Activated naive CD4-positive, alpha-beta T cell treated with anti-CD3 and anti-CD28 coated beads, Interleukin-2, amount 10 ng/mL, durations not matched to agents 7 days and 5 days (primary cell): Measurements from ENCODE around the gene IL17REL.

Experiments used
- CTCF ChIA-PET: fragments of 350-600 bp; sonication (Branson Sonifier 250); formaldehyde crosslinking; loops from one replicate; lab custom pipeline; 2021; ENCODE audit warnings: antibody characterized with exemption; lab: Charles Lee
- DNase-seq: peaks from one replicate; pipeline ENCODE4 v3.0.0-alpha.2; 2020
- H3K27ac Mint-ChIP-seq: one replicate; pipeline ENCODE4 v1.8.0; 2021; ENCODE audit warnings: mild to moderate bottlenecking, moderate library complexity, mixed read lengths
- H3K27me3 Mint-ChIP-seq: one replicate; pipeline ENCODE4 v1.8.0; 2021; ENCODE audit warnings: mild to moderate bottlenecking, mixed read lengths
- H3K36me3 Mint-ChIP-seq: one replicate; pipeline ENCODE4 v1.8.0; 2021; ENCODE audit warnings: mixed read lengths
- H3K4me1 Mint-ChIP-seq: one replicate; pipeline ENCODE4 v1.8.0; 2021; ENCODE audit warnings: mixed read lengths
- H3K4me3 Mint-ChIP-seq: one replicate; pipeline ENCODE4 v1.8.0; 2021; ENCODE audit warnings: mild to moderate bottlenecking, moderate library complexity, mixed read lengths
- H3K9me3 Mint-ChIP-seq: one replicate; pipeline ENCODE4 v1.8.0; 2021; ENCODE audit warnings: mixed read lengths

IL17REL gene

GRCh38 chr22:50049299-50050195, 37.0 kb upstream of the IL17REL start:
- no peaks in the 10 kb centered on the region for H3K36me3 Mint-ChIP-seq
- CTCF ChIA-PET: no interaction called here
- H3K9me3 Mint-ChIP-seq: peaks cover 7% of the 10 kb centered on the region
- peaks cover 4% of the 10 kb centered on the region for H3K4me1 Mint-ChIP-seq
- H3K27me3 Mint-ChIP-seq: peaks cover 21% of the 10 kb centered on the region
- no peak for DNase-seq
- no peak overlapping the region for H3K27ac Mint-ChIP-seq
- no peak overlapping the region for H3K4me3 Mint-ChIP-seq

GRCh38 chr22:50048836-50049235, 36.3 kb upstream of the IL17REL start:
- CTCF ChIA-PET: no interaction called here
- Mint-ChIP-seq H3K27ac (no peak overlapping the region), H3K27me3 (peaks cover 22% of the 10 kb centered on the region), H3K9me3 (peaks cover 6% of the 10 kb centered on the region), H3K4me3 (no peak overlapping the region), H3K4me1 (peaks cover 6% of the 10 kb centered on the region), H3K36me3 (no peaks in the 10 kb centered on the region)
- DNase-seq: no peak

GRCh38 chr22:50048061-50048765, 35.6 kb upstream of the IL17REL start:
- Mint-ChIP-seq H3K27ac (no peak overlapping the region), H3K4me3 (no peak overlapping the region), H3K9me3 (peaks cover 1% of the 10 kb centered on the region), H3K4me1 (peaks cover 6% of the 10 kb centered on the region), H3K27me3 (peaks cover 26% of the 10 kb centered on the region), H3K36me3 (no peaks in the 10 kb centered on the region)
- no peak for DNase-seq
- CTCF ChIA-PET: no interaction called here

GRCh38 chr22:50047346-50047745, 34.8 kb upstream of the IL17REL start:
- no peaks in the 10 kb centered on the region for H3K9me3 Mint-ChIP-seq
- peaks cover 6% of the 10 kb centered on the region for H3K4me1 Mint-ChIP-seq
- H3K36me3 Mint-ChIP-seq: no peaks in the 10 kb centered on the region
- no peak overlapping the region for H3K4me3 Mint-ChIP-seq
- peaks cover 30% of the 10 kb centered on the region for H3K27me3 Mint-ChIP-seq
- CTCF ChIA-PET: no interaction called here
- no peak overlapping the region for H3K27ac Mint-ChIP-seq
- no peak for DNase-seq

GRCh38 chr22:50046481-50047245, 34.1 kb upstream of the IL17REL start:
- Mint-ChIP-seq H3K9me3 (no peaks in the 10 kb centered on the region), H3K4me1 (peaks cover 6% of the 10 kb centered on the region), H3K4me3 (no peak overlapping the region), H3K27ac (no peak overlapping the region), H3K36me3 (no peaks in the 10 kb centered on the region), H3K27me3 (peaks cover 33% of the 10 kb centered on the region)
- CTCF ChIA-PET: no interaction called here
- DNase-seq: no peak

GRCh38 chr22:50046019-50046415, 33.5 kb upstream of the IL17REL start:
- H3K36me3 Mint-ChIP-seq: no peaks in the 10 kb centered on the region
- no peak overlapping the region for H3K4me3 Mint-ChIP-seq
- H3K27ac Mint-ChIP-seq: no peak overlapping the region
- no peaks in the 10 kb centered on the region for H3K9me3 Mint-ChIP-seq
- no peak for DNase-seq
- H3K4me1 Mint-ChIP-seq: peaks cover 6% of the 10 kb centered on the region
- CTCF ChIA-PET: no interaction called here
- peaks cover 38% of the 10 kb centered on the region for H3K27me3 Mint-ChIP-seq

- peaks cover 6% of the 10 kb centered on the region for H3K4me1 Mint-ChIP-seq
- no peak overlapping the region for H3K4me3 Mint-ChIP-seq
- H3K27ac Mint-ChIP-seq: no peak overlapping the region
- DNase-seq: no peak
- H3K36me3 Mint-ChIP-seq: no peaks in the 10 kb centered on the region
- CTCF ChIA-PET: no interaction called here
- H3K27me3 Mint-ChIP-seq: peaks cover 38% of the 10 kb centered on the region
- H3K9me3 Mint-ChIP-seq: no peaks in the 10 kb centered on the region
Measured at GRCh38 chr22:50045211-50046018, 32.9 kb upstream of the IL17REL start.

GRCh38 chr22:50044485-50045118, 32.0 kb upstream of the IL17REL start:
- Mint-ChIP-seq H3K27me3 (peaks cover 45% of the 10 kb centered on the region), H3K27ac (no peak overlapping the region), H3K9me3 (no peaks in the 10 kb centered on the region), H3K4me3 (no peak overlapping the region), H3K4me1 (peaks cover 6% of the 10 kb centered on the region), H3K36me3 (no peaks in the 10 kb centered on the region)
- CTCF ChIA-PET: no interaction called here
- no peak for DNase-seq

GRCh38 chr22:50041361-50042065, 28.9 kb upstream of the IL17REL start:
- CTCF ChIA-PET: interaction anchor here (0.9 kb wide), 1 partner anchor 11 kb away, joined by 3 read pairs; no protein-coding TSS in a partner anchor
- H3K36me3 Mint-ChIP-seq: no peaks in the 10 kb centered on the region
- peaks cover 8% of the 10 kb centered on the region for H3K9me3 Mint-ChIP-seq
- no peak overlapping the region for H3K4me3 Mint-ChIP-seq
- peaks cover 7% of the 10 kb centered on the region for H3K4me1 Mint-ChIP-seq
- DNase-seq: no peak
- H3K27ac Mint-ChIP-seq: no peak overlapping the region
- H3K27me3 Mint-ChIP-seq: peaks cover 59% of the 10 kb centered on the region

- Mint-ChIP-seq H3K27ac (no peak overlapping the region), H3K4me1 (peaks cover 7% of the 10 kb centered on the region), H3K36me3 (no peaks in the 10 kb centered on the region), H3K4me3 (no peak overlapping the region), H3K27me3 (peaks cover 64% of the 10 kb centered on the region), H3K9me3 (peaks cover 8% of the 10 kb centered on the region)
- CTCF ChIA-PET: interaction anchor here (0.9 kb wide), 1 partner anchor 10 kb away, joined by 3 read pairs; no protein-coding TSS in a partner anchor
- DNase-seq: no peak
Measured at GRCh38 chr22:50040717-50041116, 28.2 kb upstream of the IL17REL start.

- Mint-ChIP-seq H3K9me3 (peaks cover 8% of the 10 kb centered on the region), H3K4me1 (peaks cover 9% of the 10 kb centered on the region), H3K36me3 (no peaks in the 10 kb centered on the region), H3K4me3 (no peak overlapping the region), H3K27me3 (peaks cover 64% of the 10 kb centered on the region), H3K27ac (no peak overlapping the region)
- no peak for DNase-seq
- CTCF ChIA-PET: no interaction called here
Measured at GRCh38 chr22:50039669-50040443, 27.3 kb upstream of the IL17REL start.
